K562 (cell line): ENCODE data around the gene ZKSCAN1. TPM values are rescaled to one million over a fixed set of nuclear protein-coding genes. Genes with fewer than 3 reads are reported as not detected.
A peak's percentile ranks its signal among the peaks of the same experiment; 100 is the strongest.

Experiments used
- CHD4 ChIP-seq: fragments of 200-600 bp; sonication (generic); IDR thresholded peaks from 3 replicates; pipeline ENCODE4 v1.6.1; 2012; ENCODE audit warnings: low read depth, mild to moderate bottlenecking, mixed read lengths, low read length, inconsistent platforms; ENCODE audit not compliant: insufficient read depth, insufficient replicate concordance, poor library complexity, severe bottlenecking
- ELF2 ChIP-seq: fragments of 250-450 bp; sonication (Bioruptor Pico); IDR thresholded peaks from 2 replicates; pipeline ENCODE4 v1.5.0; 2021; ENCODE audit warnings: mild to moderate bottlenecking
- ERF ChIP-seq: fragments of 450-650 bp; formaldehyde crosslinking; IDR thresholded peaks from 2 replicates; pipeline ENCODE4 v1.4.0; 2020; ENCODE audit warnings: mild to moderate bottlenecking, mixed read lengths
- ETV6 ChIP-seq, 3 experiments: fragments of 150-350 bp in 1 of 3; sonication (generic) in 1 of 3; formaldehyde crosslinking in 1 of 3; IDR thresholded peaks; 2 replicates each; pipeline versions ENCODE4 v1.6.1 to v1.8.0; 2014 to 2022; ENCODE audit warnings: borderline replicate concordance in 2 of 3, low read depth in 2 of 3, antibody characterized with exemption in 1 of 3, low read length in 1 of 3, mild to moderate bottlenecking in 1 of 3, missing genetic modification reagents in 1 of 3
- EWSR1 ChIP-seq: fragments of 450-650 bp; IDR thresholded peaks from 2 replicates; pipeline ENCODE4 v1.6.1; 2018; ENCODE audit warnings: borderline replicate concordance, mild to moderate bottlenecking, low read depth, moderate library complexity; ENCODE audit not compliant: partially characterized antibody
- FOXJ3 ChIP-seq: sonication (generic); formaldehyde crosslinking; IDR thresholded peaks from 2 replicates; pipeline ENCODE4 v1.4.0; 2020; ENCODE audit warnings: mild to moderate bottlenecking, missing genetic modification reagents
- HMG20B ChIP-seq: fragments of 250-450 bp; sonication (Bioruptor Pico); IDR thresholded peaks from 2 replicates; pipeline ENCODE4 v1.5.0; 2021; ENCODE audit warnings: mild to moderate bottlenecking
- MEF2A ChIP-seq: IDR thresholded peaks from 2 replicates; pipeline ENCODE4 v1.6.1; 2011; ENCODE audit warnings: low read depth, mild to moderate bottlenecking, low read length, moderate library complexity; ENCODE audit not compliant: control insufficient read depth
- PHF20 ChIP-seq: fragments of 450-650 bp; IDR thresholded peaks from 2 replicates; pipeline ENCODE4 v1.6.1; 2018; ENCODE audit not compliant: partially characterized antibody
- POLR2AphosphoS5 ChIP-seq: IDR thresholded peaks from 2 replicates; pipeline ENCODE4 v1.6.1; 2011; ENCODE audit warnings: mild to moderate bottlenecking, low read depth, low read length, moderate library complexity; ENCODE audit not compliant: control insufficient read depth, insufficient read depth
- PTTG1 ChIP-seq: fragments of 450-650 bp; IDR thresholded peaks from 2 replicates; pipeline ENCODE4 v1.6.1; 2016; ENCODE audit warnings: low read depth, mild to moderate bottlenecking, missing genetic modification characterization, missing compliant biosample characterization
- RB1 ChIP-seq: fragments of 450-650 bp; IDR thresholded peaks from 2 replicates; pipeline ENCODE4 v1.6.1; 2017; ENCODE audit warnings: low read depth, mild to moderate bottlenecking
- RBBP5 ChIP-seq: fragments of 200-600 bp; sonication (generic); IDR thresholded peaks from 2 replicates; pipeline ENCODE4 v1.6.1; 2012; ENCODE audit warnings: borderline replicate concordance, mild to moderate bottlenecking, low read length, control low read depth, inconsistent platforms; ENCODE audit not compliant: insufficient read depth, poor library complexity, severe bottlenecking
- RNF2 ChIP-seq: sonication (generic); IDR thresholded peaks from 2 replicates; pipeline ENCODE4 v1.6.1; 2016
- SRF ChIP-seq, 2 experiments: fragments of 250-450, 450-650 bp in 1 of 2; sonication (Bioruptor Pico) in 1 of 2; sonication (generic) in 1 of 2; formaldehyde crosslinking; IDR thresholded peaks; 2 replicates each; pipeline versions ENCODE4 v1.5.0 to v1.5.1; 2020 to 2022; ENCODE audit warnings: mild to moderate bottlenecking in 1 of 2, missing genetic modification reagents in 1 of 2
- TCFL5 ChIP-seq: fragments of 250-450 bp; sonication (Bioruptor Pico); conservative IDR thresholded peaks from 2 replicates; pipeline ENCODE4 v1.6.1; 2021; ENCODE audit warnings: mild to moderate bottlenecking, moderate library complexity, matching md5 sums
- YBX1 ChIP-seq: fragments of 450-650 bp; IDR thresholded peaks from 2 replicates; pipeline ENCODE4 v1.7.1; 2016; ENCODE audit warnings: mild to moderate bottlenecking
- ZBTB1 ChIP-seq: sonication (generic); formaldehyde crosslinking; IDR thresholded peaks from 2 replicates; pipeline ENCODE4 v1.8.1; 2023; ENCODE audit warnings: missing genetic modification reagents, low read depth, mild to moderate bottlenecking, borderline replicate concordance
- ZNF165 ChIP-seq: fragments of 250-450 bp; sonication (Bioruptor Pico); IDR thresholded peaks from 2 replicates; pipeline ENCODE4 v1.4.0; 2020; ENCODE audit warnings: borderline replicate concordance
- ZNF384 ChIP-seq: IDR thresholded peaks from 2 replicates; pipeline ENCODE4 v1.6.1; 2012; ENCODE audit warnings: low read depth, low read length, improper control_type of control experiment
- ZNF75A ChIP-seq: fragments of 450-650 bp; formaldehyde crosslinking; IDR thresholded peaks from 2 replicates; pipeline ENCODE4 v1.4.0; 2020; ENCODE audit warnings: mild to moderate bottlenecking
- ZNF76 ChIP-seq: fragments of 250-450 bp; sonication (Bioruptor Pico); IDR thresholded peaks from 2 replicates; pipeline ENCODE4 v1.4.0; 2020; ENCODE audit warnings: mild to moderate bottlenecking, moderate library complexity, borderline replicate concordance
- ZNF830 ChIP-seq: fragments of 250-450 bp; sonication (Bioruptor Pico); IDR thresholded peaks from 2 replicates; pipeline ENCODE4 v1.5.0; 2021; ENCODE audit warnings: mild to moderate bottlenecking
- polyA plus RNA-seq, 8 experiments: library from polyadenylated mRNA; depleted of rRNA in 4 of 8; stranded (reverse) in 5 of 8; unstranded in 3 of 8; fragments of >200 nt; fragmentation: Nextera tagmentation in 2 of 8; fragmentation: Illumina TruSeq in 1 of 8; extraction: Ambion mirVana in 2 of 8; extraction: Trizol in 1 of 8; gene quantifications; 2 replicates each; pipeline versions ENCODE4 v1.2.1 to v1.2.3, GENCODE V29; 2011 to 2014; ENCODE audit warnings: inconsistent platforms in 1 of 8, missing spikeins in 1 of 8
- total RNA-seq, 7 experiments: library from RNA; depleted of rRNA in 6 of 7; stranded (reverse); fragments of >200 nt in 6 of 7; fragmentation: Illumina TruSeq in 2 of 7; extraction: Trizol in 2 of 7; gene quantifications; 2 replicates each; pipeline versions ENCODE4 v1.2.1 to v1.2.3, GENCODE V29; 2011 to 2021; ENCODE audit warnings: low replicate concordance in 1 of 7
- TF ChIP-seq, protein P1 (sequence below): fragments of 250-450 bp; sonication (Bioruptor Pico); IDR thresholded peaks from 2 replicates; pipeline ENCODE4 v1.5.0; 2020; ENCODE audit warnings: mild to moderate bottlenecking
- TF ChIP-seq, protein P2 (sequence below): sonication (generic); formaldehyde crosslinking; IDR thresholded peaks from 2 replicates; pipeline ENCODE4 v1.8.0; 2022; ENCODE audit warnings: mild to moderate bottlenecking, missing genetic modification reagents

Gene ZKSCAN1
- total and polyA plus RNA-seq, 9 of the 15 experiments (the other 6 are each of a cell fraction or from before 2014, with no cell fraction given), result 5.3 to 43.0 (median 23.2) TPM

DNA sequence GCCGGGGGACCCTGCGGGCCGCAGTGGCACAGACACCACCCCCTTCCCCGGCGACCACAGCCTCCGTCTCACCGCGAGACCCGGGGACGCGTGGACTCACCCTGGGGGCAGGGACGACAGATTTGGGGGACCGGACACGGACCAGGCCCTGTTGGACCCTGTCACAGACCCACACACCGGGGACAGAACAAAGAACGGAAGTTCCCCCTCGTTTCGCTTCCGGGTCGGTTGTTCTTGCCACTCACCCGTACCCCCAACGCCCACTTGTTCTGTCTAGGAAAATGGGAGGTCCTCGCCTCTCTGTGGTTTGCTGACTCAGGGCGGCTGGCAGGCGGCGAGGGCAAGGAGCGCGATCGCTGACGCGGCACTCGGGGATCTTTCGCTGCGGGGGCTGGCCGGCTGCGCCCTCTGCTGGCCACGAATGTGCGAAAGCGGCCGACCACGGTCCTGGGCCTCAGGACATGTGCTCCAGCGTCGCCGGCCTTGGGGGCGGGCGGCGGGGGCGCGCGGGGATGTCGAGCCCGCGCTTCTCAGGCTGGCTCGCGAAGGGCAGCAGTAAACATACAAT, 66.2 kb downstream of the ZKSCAN1 start, which contains the start of gene ZNF3 (continued):
- TF ChIP-seq ZNF76 (CRISPR knock-in tag) (no peak), SRF (CRISPR knock-in tag; IDR thresholded peaks at IDR 0.05) (peak in 1 of 2 experiments; percentile 82; a peak in 2 of 4 replicates), ZNF830 (CRISPR knock-in tag) (peak; percentile 92; the same call in 1 of the 2 replicates), RBBP5 (peak; percentile 97), RNF2 (peak; percentile 96), MEF2A (0 out of 2 replicates have a peak, but pooled peaks have one; percentile 58), RB1 (peak; percentile 97), EWSR1 (no peak), ZBTB1 (CRISPR knock-in tag) (no peak), ETV6 (IDR thresholded peaks at IDR 0.05; ENCODE audit: borderline replicate concordance in 1 of 2, low read depth in 2 of 2, low read length in 1 of 2) (peak; percentile 66 to 74; a peak in 2 of 4 replicates), ETV6 (CRISPR knock-in tag; IDR thresholded peaks at IDR 0.05; ENCODE audit: borderline replicate concordance) (no peak), ERF (CRISPR knock-in tag) (peak; percentile 36; the same call in 1 of the 2 replicates), TCFL5 (CRISPR knock-in tag) (no peak), PHF20 (peak; percentile 98), ZNF384 (peak; percentile 75), CHD4 (no peak), PTTG1 (tag) (no peak), FOXJ3 (CRISPR knock-in tag) (no peak), HMG20B (CRISPR knock-in tag) (no peak), YBX1 (no peak), ELF2 (no peak), POLR2AphosphoS5 (peak; percentile 85), ZNF165 (CRISPR knock-in tag) (0 out of 2 replicates have a peak, but pooled peaks have one; percentile 62), ZNF75A (no peak)
- TF ChIP-seq, protein P1, sequence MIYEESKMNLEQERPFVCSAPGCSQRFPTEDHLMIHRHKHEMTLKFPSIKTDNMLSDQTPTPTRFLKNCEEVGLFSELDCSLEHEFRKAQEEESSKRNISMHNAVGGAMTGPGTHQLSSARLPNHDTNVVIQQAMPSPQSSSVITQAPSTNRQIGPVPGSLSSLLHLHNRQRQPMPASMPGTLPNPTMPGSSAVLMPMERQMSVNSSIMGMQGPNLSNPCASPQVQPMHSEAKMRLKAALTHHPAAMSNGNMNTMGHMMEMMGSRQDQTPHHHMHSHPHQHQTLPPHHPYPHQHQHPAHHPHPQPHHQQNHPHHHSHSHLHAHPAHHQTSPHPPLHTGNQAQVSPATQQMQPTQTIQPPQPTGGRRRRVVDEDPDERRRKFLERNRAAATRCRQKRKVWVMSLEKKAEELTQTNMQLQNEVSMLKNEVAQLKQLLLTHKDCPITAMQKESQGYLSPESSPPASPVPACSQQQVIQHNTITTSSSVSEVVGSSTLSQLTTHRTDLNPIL, result no peak
- TF ChIP-seq, protein P2, sequence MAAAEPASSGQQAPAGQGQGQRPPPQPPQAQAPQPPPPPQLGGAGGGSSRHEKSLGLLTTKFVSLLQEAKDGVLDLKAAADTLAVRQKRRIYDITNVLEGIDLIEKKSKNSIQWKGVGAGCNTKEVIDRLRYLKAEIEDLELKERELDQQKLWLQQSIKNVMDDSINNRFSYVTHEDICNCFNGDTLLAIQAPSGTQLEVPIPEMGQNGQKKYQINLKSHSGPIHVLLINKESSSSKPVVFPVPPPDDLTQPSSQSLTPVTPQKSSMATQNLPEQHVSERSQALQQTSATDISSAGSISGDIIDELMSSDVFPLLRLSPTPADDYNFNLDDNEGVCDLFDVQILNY (CRISPR knock-in tag), result no peak
